HFFc6 (cell line): ENCODE measurements around the gene SLC35B4. TPM values are rescaled to one million over a fixed set of nuclear protein-coding genes. Genes with fewer than 3 reads are reported as not detected.

Source experiments
- DNase-seq: peaks from one replicate; pipeline ENCODE4 v3.0.0-alpha.2; 2018
- H3K27ac Mint-ChIP-seq: 2 replicates; pipeline ENCODE4 v1.8.0; 2020; ENCODE audit warnings: mild to moderate bottlenecking, mixed read lengths
- H3K27me3 Mint-ChIP-seq: 2 replicates; pipeline ENCODE4 v1.8.0; 2021; ENCODE audit warnings: mild to moderate bottlenecking, moderate library complexity, mixed read lengths; ENCODE audit not compliant: insufficient read depth
- H3K36me3 Mint-ChIP-seq: 2 replicates; pipeline ENCODE4 v1.8.0; 2021; ENCODE audit warnings: low read depth, mixed read lengths
- H3K4me1 Mint-ChIP-seq: 2 replicates; pipeline ENCODE4 v1.8.0; 2020; ENCODE audit warnings: low read depth, mixed read lengths
- H3K4me3 Mint-ChIP-seq: 2 replicates; pipeline ENCODE4 v1.8.0; 2020; ENCODE audit warnings: mild to moderate bottlenecking, moderate library complexity, mixed read lengths
- H3K9me3 Mint-ChIP-seq: 2 replicates; pipeline ENCODE4 v1.8.0; 2020; ENCODE audit warnings: mild to moderate bottlenecking, mixed read lengths
- CTCF ChIP-seq: fragments of 200-600 bp; sonication (generic); IDR thresholded peaks from 2 replicates; pipeline ENCODE4 v1.5.0; 2021; ENCODE audit warnings: antibody characterized with exemption, mild to moderate bottlenecking
- total RNA-seq, 6 experiments: library from RNA; stranded (reverse); fragmentation: NEBNext Ultra II Directional; extraction: Animal tissue kit (Norgen Biotek cat#: 25700); gene quantifications; 2 replicates in 1 of 6; 3 replicates in 5 of 6; pipeline ENCODE4 v1.2.3, GENCODE V29; 2021

The SLC35B4 gene
- total RNA-seq, 6 experiments from 2014 or later, result 21.0 to 32.3 (median 29.4) TPM

GRCh38 chr7:134255814-134256213 lies 60.9 kb downstream of the SLC35B4 start:
- Mint-ChIP-seq H3K27ac (no peak overlapping the region), H3K36me3 (no peaks in the 10 kb centered on the region), H3K9me3 (no peaks in the 10 kb centered on the region), H3K4me1 (no peaks in the 10 kb centered on the region), H3K27me3 (no peaks in the 10 kb centered on the region; the same call in none of the 2 replicates), H3K4me3 (no peak overlapping the region)
- DNase-seq, result no peak
- no peak for TF ChIP-seq CTCF

- Mint-ChIP-seq H3K4me1 (no peaks in the 10 kb centered on the region), H3K27ac (no peak overlapping the region), H3K36me3 (no peaks in the 10 kb centered on the region), H3K4me3 (no peak overlapping the region), H3K27me3 (no peaks in the 10 kb centered on the region; the same call in none of the 2 replicates), H3K9me3 (no peaks in the 10 kb centered on the region)
- DNase-seq, result no peak
- peak; percentile 55 for TF ChIP-seq CTCF
These were observed 62.4 kb downstream of the SLC35B4 start for GRCh38 chr7:134254311-134254710.

- peaks cover 9% of the 10 kb centered on the region; the same call in 1 of the 2 replicates for H3K27me3 Mint-ChIP-seq
These were observed 68.5 kb downstream of the SLC35B4 start for GRCh38 chr7:134248196-134248595.

GRCh38 chr7:134246761-134247160 lies 70.0 kb downstream of the SLC35B4 start:
- peaks cover 9% of the 10 kb centered on the region; the same call in 1 of the 2 replicates for H3K27me3 Mint-ChIP-seq
- no peak for TF ChIP-seq CTCF
- H3K36me3 Mint-ChIP-seq, result no peaks in the 10 kb centered on the region
- no peaks in the 10 kb centered on the region; the same call in 1 of the 2 replicates for H3K9me3 Mint-ChIP-seq
- no peak for DNase-seq
- H3K4me1 Mint-ChIP-seq, result no peaks in the 10 kb centered on the region
- no peak overlapping the region for H3K27ac Mint-ChIP-seq
- H3K4me3 Mint-ChIP-seq, result no peak overlapping the region

More at GRCh38 chr7:134248196-134248595, 68.5 kb downstream of the SLC35B4 start:
- TF ChIP-seq CTCF, result no peak
- Mint-ChIP-seq H3K4me3 (no peak overlapping the region), H3K27ac (no peak overlapping the region), H3K9me3 (no peaks in the 10 kb centered on the region; the same call in 1 of the 2 replicates), H3K4me1 (no peaks in the 10 kb centered on the region), H3K36me3 (no peaks in the 10 kb centered on the region)
- no peak for DNase-seq

- no peak for DNase-seq
- no peaks in the 10 kb centered on the region; the same call in 1 of the 2 replicates for H3K9me3 Mint-ChIP-seq
- H3K27ac Mint-ChIP-seq, result no peak overlapping the region
- no peaks in the 10 kb centered on the region for H3K36me3 Mint-ChIP-seq
- no peak overlapping the region for H3K4me3 Mint-ChIP-seq
- no peak for TF ChIP-seq CTCF
- H3K27me3 Mint-ChIP-seq, result peaks cover 9% of the 10 kb centered on the region; the same call in 1 of the 2 replicates
- H3K4me1 Mint-ChIP-seq, result no peaks in the 10 kb centered on the region
These were observed 70.4 kb downstream of the SLC35B4 start for GRCh38 chr7:134246347-134246746.
